WTC11 (cell line): ENCODE measurements around the gene GABRB1. TPM values are rescaled to one million over a fixed set of nuclear protein-coding genes. Genes with fewer than 3 reads are reported as not detected.

Experiments
- ATAC-seq: fragments of 200-7000 bp; cut with Tn5 transposase; 2 replicates; pipeline ENCODE4 v1.10.0; 2021; ENCODE audit warnings: mild to moderate bottlenecking, moderate library complexity
- CTCF ChIA-PET: fragments of 300-600 bp; sonication (Branson Sonifier 250); formaldehyde crosslinking; loops from one replicate; lab custom pipeline; 2021; ENCODE audit warnings: antibody characterized with exemption; lab: Charles Lee
- POLR2A ChIA-PET: fragments of 350-600 bp; sonication (Branson Sonifier 250); formaldehyde crosslinking; loops from one replicate; lab custom pipeline; 2021; ENCODE audit warnings: antibody characterized with exemption; lab: Charles Lee
- DNase-seq: peaks from one replicate; pipeline ENCODE4 v3.0.0; 2021; ENCODE audit warnings: low spot score
- H3K27ac Mint-ChIP-seq: 2 replicates; pipeline ENCODE4 v1.8.0; 2021; ENCODE audit warnings: mixed read lengths
- H3K27me3 Mint-ChIP-seq: 2 replicates; pipeline ENCODE4 v1.8.0; 2021; ENCODE audit warnings: low read depth, mild to moderate bottlenecking, moderate library complexity, mixed read lengths
- H3K36me3 Mint-ChIP-seq: 2 replicates; pipeline ENCODE4 v1.8.0; 2021; ENCODE audit warnings: mixed read lengths
- H3K4me1 Mint-ChIP-seq: 2 replicates; pipeline ENCODE4 v1.8.0; 2022; ENCODE audit warnings: mixed read lengths
- H3K4me3 Mint-ChIP-seq: 2 replicates; pipeline ENCODE4 v1.8.0; 2021; ENCODE audit warnings: mild to moderate bottlenecking, moderate library complexity, mixed read lengths
- H3K9me3 Mint-ChIP-seq: 2 replicates; pipeline ENCODE4 v1.8.0; 2021; ENCODE audit warnings: mixed read lengths
- ATF3 ChIP-seq: sonication (generic); formaldehyde crosslinking; conservative IDR thresholded peaks from 2 replicates; pipeline ENCODE4 v1.8.1; 2022; ENCODE audit warnings: mild to moderate bottlenecking, missing genetic modification reagents
- CTCF ChIP-seq: fragments of 200-600 bp; IDR thresholded peaks from 2 replicates; pipeline ENCODE4 v1.8.0; 2022; ENCODE audit warnings: antibody characterized with exemption
- EMX1 ChIP-seq: fragments of 250-450 bp; sonication (Bioruptor Pico); IDR thresholded peaks from 2 replicates; pipeline ENCODE4 v1.8.0; 2021; ENCODE audit warnings: mild to moderate bottlenecking
- ETV6 ChIP-seq: sonication (generic); formaldehyde crosslinking; IDR thresholded peaks from 2 replicates; pipeline ENCODE4 v1.8.1; 2022; ENCODE audit warnings: mild to moderate bottlenecking, missing genetic modification reagents
- IRF1 ChIP-seq: sonication (generic); formaldehyde crosslinking; IDR thresholded peaks from 2 replicates; pipeline ENCODE4 v1.8.0; 2023; ENCODE audit warnings: missing genetic modification reagents
- JUN ChIP-seq: sonication (generic); formaldehyde crosslinking; IDR thresholded peaks from 2 replicates; pipeline ENCODE4 v1.8.0; 2023; ENCODE audit warnings: mild to moderate bottlenecking, missing genetic modification reagents
- MXD4 ChIP-seq: fragments of 250-450 bp; sonication (Bioruptor Pico); IDR thresholded peaks from 2 replicates; pipeline ENCODE4 v1.8.0; 2021; ENCODE audit warnings: mild to moderate bottlenecking, moderate library complexity, borderline replicate concordance
- NFATC4 ChIP-seq: fragments of 250-450 bp; sonication (Bioruptor Pico); IDR thresholded peaks from 2 replicates; pipeline ENCODE4 v1.9.0; 2021; ENCODE audit warnings: mild to moderate bottlenecking
- NR1H2 ChIP-seq: sonication (generic); formaldehyde crosslinking; IDR thresholded peaks from 2 replicates; pipeline ENCODE4 v1.9.0; 2021; ENCODE audit warnings: mild to moderate bottlenecking, moderate library complexity, missing genetic modification reagents
- NR3C1 ChIP-seq: sonication (generic); formaldehyde crosslinking; conservative IDR thresholded peaks from 2 replicates; pipeline ENCODE4 v1.8.1; 2023; ENCODE audit warnings: low read depth, mild to moderate bottlenecking, missing genetic modification reagents
- SMAD4 ChIP-seq: sonication (generic); formaldehyde crosslinking; IDR thresholded peaks from 2 replicates; pipeline ENCODE4 v1.8.0; 2022; ENCODE audit warnings: mild to moderate bottlenecking, missing genetic modification reagents
- SOX15 ChIP-seq: fragments of 250-450 bp; sonication (Bioruptor Pico); IDR thresholded peaks from 2 replicates; pipeline ENCODE4 v1.9.0; 2021; ENCODE audit warnings: mild to moderate bottlenecking
- SP1 ChIP-seq: sonication (generic); formaldehyde crosslinking; conservative IDR thresholded peaks from 2 replicates; pipeline ENCODE4 v1.8.1; 2022; ENCODE audit warnings: missing genetic modification reagents
- TEAD4 ChIP-seq: sonication (generic); formaldehyde crosslinking; IDR thresholded peaks from 2 replicates; pipeline ENCODE4 v1.8.0; 2022; ENCODE audit warnings: mild to moderate bottlenecking, missing genetic modification reagents
- ZMAT4 ChIP-seq: fragments of 250-450 bp; sonication (Bioruptor Pico); IDR thresholded peaks from 2 replicates; pipeline ENCODE4 v1.9.0; 2021; ENCODE audit warnings: mild to moderate bottlenecking
- ZNF121 ChIP-seq: sonication (generic); formaldehyde crosslinking; IDR thresholded peaks from 2 replicates; pipeline ENCODE4 v1.8.0; 2023; ENCODE audit warnings: missing genetic modification reagents
- ZNF281 ChIP-seq: sonication (generic); formaldehyde crosslinking; IDR thresholded peaks from 2 replicates; pipeline ENCODE4 v1.8.0; 2023; ENCODE audit warnings: mild to moderate bottlenecking, missing genetic modification reagents
- ZNF396 ChIP-seq: fragments of 250-450 bp; sonication (Bioruptor Pico); IDR thresholded peaks from 2 replicates; pipeline ENCODE4 v1.8.0; 2021; ENCODE audit warnings: mild to moderate bottlenecking, moderate library complexity, borderline replicate concordance
- ZNF425 ChIP-seq: fragments of 250-450 bp; sonication (Bioruptor Pico); conservative IDR thresholded peaks from 2 replicates; pipeline ENCODE4 v1.9.0; 2021; ENCODE audit warnings: mild to moderate bottlenecking
- ZNF671 ChIP-seq: fragments of 250-450 bp; sonication (Bioruptor Pico); IDR thresholded peaks from 2 replicates; pipeline ENCODE4 v1.8.0; 2021; ENCODE audit warnings: mild to moderate bottlenecking
- total RNA-seq: library from RNA; stranded (reverse); gene quantifications from 3 replicates; pipeline ENCODE4 v1.2.3, GENCODE V29; 2021

GABRB1 gene
- total RNA-seq, 1 experiment from 2014 or later: 0.66 TPM

GRCh38 chr4:47390428-47391125 is 359.2 kb downstream of the GABRB1 start (continued):
- TF ChIP-seq ATF3 (CRISPR knock-in tag) (no peak), NR1H2 (CRISPR knock-in tag) (no peak), ZNF671 (no peak), SP1 (CRISPR knock-in tag) (no peak), ZNF396 (no peak)
- TF ChIP-seq, all 79 proteins: peak for 0

- H3K4me1 Mint-ChIP-seq: 0 out of 2 replicates have a peak, but pooled peaks cover 3% of the 10 kb centered on the region
- ATAC-seq: no peak
- CTCF ChIA-PET: no interaction called here
Measured at GRCh38 chr4:47391256-47391655, 359.9 kb downstream of the GABRB1 start.

GRCh38 chr4:47406408-47406807 is 375.0 kb downstream of the GABRB1 start:
- ATAC-seq (no peak), DNase-seq (no peak)
- H3K9me3 Mint-ChIP-seq: no peaks in the 10 kb centered on the region
- CTCF ChIA-PET: no interaction called here
- H3K4me3 Mint-ChIP-seq: no peak overlapping the region
- no peaks in the 10 kb centered on the region for H3K27me3 Mint-ChIP-seq
- H3K36me3 Mint-ChIP-seq: no peaks in the 10 kb centered on the region
- H3K4me1 Mint-ChIP-seq: peaks cover 5% of the 10 kb centered on the region
- no peak overlapping the region for H3K27ac Mint-ChIP-seq
- POLR2A ChIA-PET: no interaction called here
- no peak for TF ChIP-seq JUN (CRISPR knock-in tag)
- no peak for TF ChIP-seq CTCF
- no peak for TF ChIP-seq ZNF425 (CRISPR knock-in tag)
- TF ChIP-seq SMAD4: no peak
- TF ChIP-seq ETV6: no peak
- no peak for TF ChIP-seq ZNF281 (CRISPR knock-in tag)
- no peak for TF ChIP-seq IRF1
- no peak for TF ChIP-seq ZNF121 (CRISPR knock-in tag)
- no peak for TF ChIP-seq ZMAT4 (CRISPR knock-in tag)
- TF ChIP-seq NFATC4 (CRISPR knock-in tag): no peak
- no peak for TF ChIP-seq NR3C1 (CRISPR knock-in tag)
- TF ChIP-seq EMX1 (CRISPR knock-in tag): no peak
- no peak for TF ChIP-seq MXD4

More at GRCh38 chr4:47391256-47391655, 359.9 kb downstream of the GABRB1 start:
- no peaks in the 10 kb centered on the region for H3K36me3 Mint-ChIP-seq
- no peaks in the 10 kb centered on the region; the same call in 1 of the 2 replicates for H3K27me3 Mint-ChIP-seq
- H3K4me3 Mint-ChIP-seq: no peak overlapping the region
- H3K27ac Mint-ChIP-seq: no peak overlapping the region
- no peak for TF ChIP-seq ZNF425 (CRISPR knock-in tag)
- TF ChIP-seq SOX15 (CRISPR knock-in tag): no peak
- no peak for TF ChIP-seq NFATC4 (CRISPR knock-in tag)
- TF ChIP-seq TEAD4: no peak
- TF ChIP-seq ZNF396: no peak
- TF ChIP-seq, all 79 proteins: peak for 0
- H3K9me3 Mint-ChIP-seq: no peaks in the 10 kb centered on the region
- DNase-seq: no peak
- POLR2A ChIA-PET: no interaction called here
